ENCODE measurements around the gene SCAMP2.

- TF ChIP-seq CTCF (conservative IDR thresholded peaks at IDR 0.05 in 1 of 2, IDR thresholded peaks at IDR 0.05 in 1 of 2; ENCODE audit: extremely low read depth in 1 of 2, insufficient read depth in 1 of 2, low read depth in 1 of 2, low read length in 2 of 2) (no peak), EZH2 (IDR thresholded peaks at IDR 0.05; ENCODE audit: borderline replicate concordance, low read length) (no peak)
Observed at GRCh38 chr15:74847432-74847831, 25.7 kb downstream of the SCAMP2 start.
